GM12878 (cell line): ENCODE results near the gene KRT20.

Source experiments
- ZNF384 ChIP-seq: IDR thresholded peaks from 2 replicates; pipeline ENCODE4 v1.6.1; 2012; ENCODE audit warnings: low read depth, mild to moderate bottlenecking, low read length, improper control_type of control experiment, borderline replicate concordance
- TF ChIP-seq, protein P1 (sequence below), 3 experiments: IDR thresholded peaks in 2 of 3; conservative IDR thresholded peaks in 1 of 3; 2 replicates each; pipeline ENCODE4 v1.5.1; 2011; ENCODE audit warnings: low read depth in 3 of 3, low read length in 3 of 3, mild to moderate bottlenecking in 3 of 3, control low read depth in 2 of 3, moderate library complexity in 2 of 3, inconsistent platforms in 1 of 3, mixed read lengths in 1 of 3; ENCODE audit not compliant: control insufficient read depth in 2 of 3, insufficient read depth in 1 of 3; ENCODE audit errors: extremely low read depth in 1 of 3

DNA sequence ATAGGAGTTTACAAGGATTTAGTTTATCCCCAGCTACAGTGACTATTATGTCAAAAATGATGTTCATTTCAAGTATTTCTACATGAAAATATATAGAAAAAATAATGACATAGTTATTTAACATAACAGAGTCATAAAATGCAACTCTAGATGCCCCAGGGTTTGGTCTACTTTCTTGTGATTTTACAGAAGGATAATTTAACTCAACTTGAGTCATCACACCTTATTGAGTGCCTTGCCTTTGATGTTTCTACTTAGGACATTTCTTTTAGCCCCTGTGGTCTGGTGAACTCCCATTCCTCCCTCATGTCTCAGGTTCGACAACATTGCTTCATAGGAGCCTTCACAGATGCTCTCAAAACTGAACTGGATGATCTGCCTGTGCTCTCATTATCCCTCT is 2.0 kb downstream of the KRT20 start:
- TF ChIP-seq, protein P1, sequence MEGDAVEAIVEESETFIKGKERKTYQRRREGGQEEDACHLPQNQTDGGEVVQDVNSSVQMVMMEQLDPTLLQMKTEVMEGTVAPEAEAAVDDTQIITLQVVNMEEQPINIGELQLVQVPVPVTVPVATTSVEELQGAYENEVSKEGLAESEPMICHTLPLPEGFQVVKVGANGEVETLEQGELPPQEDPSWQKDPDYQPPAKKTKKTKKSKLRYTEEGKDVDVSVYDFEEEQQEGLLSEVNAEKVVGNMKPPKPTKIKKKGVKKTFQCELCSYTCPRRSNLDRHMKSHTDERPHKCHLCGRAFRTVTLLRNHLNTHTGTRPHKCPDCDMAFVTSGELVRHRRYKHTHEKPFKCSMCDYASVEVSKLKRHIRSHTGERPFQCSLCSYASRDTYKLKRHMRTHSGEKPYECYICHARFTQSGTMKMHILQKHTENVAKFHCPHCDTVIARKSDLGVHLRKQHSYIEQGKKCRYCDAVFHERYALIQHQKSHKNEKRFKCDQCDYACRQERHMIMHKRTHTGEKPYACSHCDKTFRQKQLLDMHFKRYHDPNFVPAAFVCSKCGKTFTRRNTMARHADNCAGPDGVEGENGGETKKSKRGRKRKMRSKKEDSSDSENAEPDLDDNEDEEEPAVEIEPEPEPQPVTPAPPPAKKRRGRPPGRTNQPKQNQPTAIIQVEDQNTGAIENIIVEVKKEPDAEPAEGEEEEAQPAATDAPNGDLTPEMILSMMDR (IDR thresholded peaks at IDR 0.05 in 2 of 3, conservative IDR thresholded peaks at IDR 0.05 in 1 of 3; ENCODE audit: control insufficient read depth in 2 of 3, extremely low read depth in 1 of 3, insufficient read depth in 1 of 3, low read depth in 3 of 3, low read length in 3 of 3) = no peak
- no peak for TF ChIP-seq ZNF384
